WTC11 (cell line): ENCODE results near the gene NRXN3. TPM values are rescaled to one million over a fixed set of nuclear protein-coding genes. Genes with fewer than 3 reads are reported as not detected.

ENCODE experiments used
- ATAC-seq: fragments of 200-7000 bp; cut with Tn5 transposase; 2 replicates; pipeline ENCODE4 v1.10.0; 2021; ENCODE audit warnings: mild to moderate bottlenecking, moderate library complexity
- CTCF ChIA-PET: fragments of 300-600 bp; sonication (Branson Sonifier 250); formaldehyde crosslinking; loops from one replicate; lab custom pipeline; 2021; ENCODE audit warnings: antibody characterized with exemption; lab: Charles Lee
- POLR2A ChIA-PET: fragments of 350-600 bp; sonication (Branson Sonifier 250); formaldehyde crosslinking; loops from one replicate; lab custom pipeline; 2021; ENCODE audit warnings: antibody characterized with exemption; lab: Charles Lee
- DNase-seq: peaks from one replicate; pipeline ENCODE4 v3.0.0; 2021; ENCODE audit warnings: low spot score
- H3K27ac Mint-ChIP-seq: 2 replicates; pipeline ENCODE4 v1.8.0; 2021; ENCODE audit warnings: mixed read lengths
- H3K27me3 Mint-ChIP-seq: 2 replicates; pipeline ENCODE4 v1.8.0; 2021; ENCODE audit warnings: low read depth, mild to moderate bottlenecking, moderate library complexity, mixed read lengths
- H3K36me3 Mint-ChIP-seq: 2 replicates; pipeline ENCODE4 v1.8.0; 2021; ENCODE audit warnings: mixed read lengths
- H3K4me1 Mint-ChIP-seq: 2 replicates; pipeline ENCODE4 v1.8.0; 2022; ENCODE audit warnings: mixed read lengths
- H3K4me3 Mint-ChIP-seq: 2 replicates; pipeline ENCODE4 v1.8.0; 2021; ENCODE audit warnings: mild to moderate bottlenecking, moderate library complexity, mixed read lengths
- H3K9me3 Mint-ChIP-seq: 2 replicates; pipeline ENCODE4 v1.8.0; 2021; ENCODE audit warnings: mixed read lengths
- E2F5 ChIP-seq: sonication (generic); formaldehyde crosslinking; IDR thresholded peaks from 2 replicates; pipeline ENCODE4 v1.8.1; 2022; ENCODE audit warnings: mild to moderate bottlenecking, moderate library complexity, missing genetic modification reagents
- IRF2 ChIP-seq: sonication (generic); formaldehyde crosslinking; IDR thresholded peaks from 2 replicates; pipeline ENCODE4 v1.8.0; 2022; ENCODE audit warnings: low read depth, missing genetic modification reagents, borderline replicate concordance
- NFATC4 ChIP-seq: fragments of 250-450 bp; sonication (Bioruptor Pico); IDR thresholded peaks from 2 replicates; pipeline ENCODE4 v1.9.0; 2021; ENCODE audit warnings: mild to moderate bottlenecking
- NFE2L1 ChIP-seq: sonication (generic); formaldehyde crosslinking; IDR thresholded peaks from 2 replicates; pipeline ENCODE4 v1.8.1; 2023; ENCODE audit warnings: missing genetic modification reagents
- NR1H2 ChIP-seq: sonication (generic); formaldehyde crosslinking; IDR thresholded peaks from 2 replicates; pipeline ENCODE4 v1.9.0; 2021; ENCODE audit warnings: mild to moderate bottlenecking, moderate library complexity, missing genetic modification reagents
- RORB ChIP-seq: fragments of 250-450 bp; sonication (Bioruptor Pico); IDR thresholded peaks from 2 replicates; pipeline ENCODE4 v1.9.0; 2021; ENCODE audit warnings: mild to moderate bottlenecking
- SMAD3 ChIP-seq: sonication (generic); formaldehyde crosslinking; IDR thresholded peaks from 2 replicates; pipeline ENCODE4 v1.8.0; 2022; ENCODE audit warnings: missing genetic modification reagents, mild to moderate bottlenecking, borderline replicate concordance
- SMAD4 ChIP-seq: sonication (generic); formaldehyde crosslinking; IDR thresholded peaks from 2 replicates; pipeline ENCODE4 v1.8.0; 2022; ENCODE audit warnings: mild to moderate bottlenecking, missing genetic modification reagents
- SOX15 ChIP-seq: fragments of 250-450 bp; sonication (Bioruptor Pico); IDR thresholded peaks from 2 replicates; pipeline ENCODE4 v1.9.0; 2021; ENCODE audit warnings: mild to moderate bottlenecking
- SP1 ChIP-seq: sonication (generic); formaldehyde crosslinking; conservative IDR thresholded peaks from 2 replicates; pipeline ENCODE4 v1.8.1; 2022; ENCODE audit warnings: missing genetic modification reagents
- TEAD4 ChIP-seq: sonication (generic); formaldehyde crosslinking; IDR thresholded peaks from 2 replicates; pipeline ENCODE4 v1.8.0; 2022; ENCODE audit warnings: mild to moderate bottlenecking, missing genetic modification reagents
- ZNF121 ChIP-seq: sonication (generic); formaldehyde crosslinking; IDR thresholded peaks from 2 replicates; pipeline ENCODE4 v1.8.0; 2023; ENCODE audit warnings: missing genetic modification reagents
- ZNF263 ChIP-seq: sonication (generic); formaldehyde crosslinking; IDR thresholded peaks from 2 replicates; pipeline ENCODE4 v1.8.1; 2022; ENCODE audit warnings: low read depth, mild to moderate bottlenecking, moderate library complexity, missing genetic modification reagents
- total RNA-seq: library from RNA; stranded (reverse); gene quantifications from 3 replicates; pipeline ENCODE4 v1.2.3, GENCODE V29; 2021
- TF ChIP-seq, protein P1 (sequence below): fragments of 250-450 bp; sonication (Bioruptor Pico); IDR thresholded peaks from 2 replicates; pipeline ENCODE4 v1.8.0; 2021; ENCODE audit warnings: mild to moderate bottlenecking
- TF ChIP-seq, protein P2 (sequence below): fragments of 250-450 bp; sonication (Bioruptor Pico); IDR thresholded peaks from 2 replicates; pipeline ENCODE4 v2.1.2; 2022; ENCODE audit warnings: mild to moderate bottlenecking, moderate library complexity
- TF ChIP-seq, protein P3 (sequence below): sonication (generic); formaldehyde crosslinking; IDR thresholded peaks from 2 replicates; pipeline ENCODE4 v1.8.0; 2023; ENCODE audit warnings: mild to moderate bottlenecking, missing genetic modification reagents
- TF ChIP-seq, protein P4 (sequence below): fragments of 200-600 bp; IDR thresholded peaks from 2 replicates; pipeline ENCODE4 v1.8.0; 2022; ENCODE audit warnings: antibody characterized with exemption
- TF ChIP-seq, protein P5 (sequence below): sonication (generic); formaldehyde crosslinking; IDR thresholded peaks from 2 replicates; pipeline ENCODE4 v1.8.1; 2023; ENCODE audit warnings: mild to moderate bottlenecking, moderate library complexity, missing genetic modification reagents
- TF ChIP-seq, protein P6 (sequence below): sonication (generic); formaldehyde crosslinking; IDR thresholded peaks from 2 replicates; pipeline ENCODE4 v1.8.1; 2022; ENCODE audit warnings: low read depth, missing genetic modification reagents, borderline replicate concordance

The NRXN3 gene
- total RNA-seq, 1 experiment from 2014 or later: 3.0 TPM

DNA sequence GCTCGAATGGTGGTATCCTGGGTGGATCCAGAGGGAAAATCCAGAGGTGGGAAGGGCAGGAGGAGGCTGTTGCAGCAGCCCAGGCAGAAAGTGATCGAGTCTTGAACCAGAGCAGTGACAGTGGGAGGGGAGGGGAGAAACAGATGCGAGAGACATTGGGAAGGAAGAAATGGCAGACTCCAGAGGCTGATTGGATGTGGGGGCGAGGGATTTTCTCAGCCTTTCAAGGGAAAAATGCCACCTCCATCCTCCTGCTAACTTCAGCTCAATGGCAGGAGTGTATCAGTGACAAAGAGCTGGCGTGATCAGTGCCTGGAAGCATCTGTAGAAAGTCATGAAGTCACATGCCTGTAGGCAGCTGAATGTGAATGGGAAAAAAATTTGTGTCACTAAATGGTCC lies 38.6 kb upstream of the NRXN3 start:
- no peak overlapping the region for H3K27ac Mint-ChIP-seq
- ATAC-seq: no peak
- H3K4me1 Mint-ChIP-seq: peaks cover 11% of the 10 kb centered on the region
- ChIA-PET CTCF (no interaction called here), POLR2A (no interaction called here)
- H3K9me3 Mint-ChIP-seq: no peaks in the 10 kb centered on the region; the same call in 1 of the 2 replicates
- H3K27me3 Mint-ChIP-seq: no peaks in the 10 kb centered on the region
- DNase-seq: no peak
- TF ChIP-seq RORB (CRISPR knock-in tag) (no peak), SMAD3 (no peak), SOX15 (no peak), NFATC4 (no peak), SMAD4 (CRISPR knock-in tag) (no peak), TEAD4 (CRISPR knock-in tag) (no peak)
- TF ChIP-seq, protein P1, sequence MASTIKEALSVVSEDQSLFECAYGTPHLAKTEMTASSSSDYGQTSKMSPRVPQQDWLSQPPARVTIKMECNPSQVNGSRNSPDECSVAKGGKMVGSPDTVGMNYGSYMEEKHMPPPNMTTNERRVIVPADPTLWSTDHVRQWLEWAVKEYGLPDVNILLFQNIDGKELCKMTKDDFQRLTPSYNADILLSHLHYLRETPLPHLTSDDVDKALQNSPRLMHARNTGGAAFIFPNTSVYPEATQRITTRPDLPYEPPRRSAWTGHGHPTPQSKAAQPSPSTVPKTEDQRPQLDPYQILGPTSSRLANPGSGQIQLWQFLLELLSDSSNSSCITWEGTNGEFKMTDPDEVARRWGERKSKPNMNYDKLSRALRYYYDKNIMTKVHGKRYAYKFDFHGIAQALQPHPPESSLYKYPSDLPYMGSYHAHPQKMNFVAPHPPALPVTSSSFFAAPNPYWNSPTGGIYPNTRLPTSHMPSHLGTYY: no peak
- TF ChIP-seq, protein P2, sequence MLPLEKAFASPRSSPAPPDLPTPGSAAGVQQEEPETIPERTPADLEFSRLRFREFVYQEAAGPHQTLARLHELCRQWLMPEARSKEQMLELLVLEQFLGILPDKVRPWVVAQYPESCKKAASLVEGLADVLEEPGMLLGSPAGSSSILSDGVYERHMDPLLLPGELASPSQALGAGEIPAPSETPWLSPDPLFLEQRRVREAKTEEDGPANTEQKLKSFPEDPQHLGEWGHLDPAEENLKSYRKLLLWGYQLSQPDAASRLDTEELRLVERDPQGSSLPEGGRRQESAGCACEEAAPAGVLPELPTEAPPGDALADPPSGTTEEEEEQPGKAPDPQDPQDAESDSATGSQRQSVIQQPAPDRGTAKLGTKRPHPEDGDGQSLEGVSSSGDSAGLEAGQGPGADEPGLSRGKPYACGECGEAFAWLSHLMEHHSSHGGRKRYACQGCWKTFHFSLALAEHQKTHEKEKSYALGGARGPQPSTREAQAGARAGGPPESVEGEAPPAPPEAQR (CRISPR knock-in tag): no peak
- TF ChIP-seq, protein P3, sequence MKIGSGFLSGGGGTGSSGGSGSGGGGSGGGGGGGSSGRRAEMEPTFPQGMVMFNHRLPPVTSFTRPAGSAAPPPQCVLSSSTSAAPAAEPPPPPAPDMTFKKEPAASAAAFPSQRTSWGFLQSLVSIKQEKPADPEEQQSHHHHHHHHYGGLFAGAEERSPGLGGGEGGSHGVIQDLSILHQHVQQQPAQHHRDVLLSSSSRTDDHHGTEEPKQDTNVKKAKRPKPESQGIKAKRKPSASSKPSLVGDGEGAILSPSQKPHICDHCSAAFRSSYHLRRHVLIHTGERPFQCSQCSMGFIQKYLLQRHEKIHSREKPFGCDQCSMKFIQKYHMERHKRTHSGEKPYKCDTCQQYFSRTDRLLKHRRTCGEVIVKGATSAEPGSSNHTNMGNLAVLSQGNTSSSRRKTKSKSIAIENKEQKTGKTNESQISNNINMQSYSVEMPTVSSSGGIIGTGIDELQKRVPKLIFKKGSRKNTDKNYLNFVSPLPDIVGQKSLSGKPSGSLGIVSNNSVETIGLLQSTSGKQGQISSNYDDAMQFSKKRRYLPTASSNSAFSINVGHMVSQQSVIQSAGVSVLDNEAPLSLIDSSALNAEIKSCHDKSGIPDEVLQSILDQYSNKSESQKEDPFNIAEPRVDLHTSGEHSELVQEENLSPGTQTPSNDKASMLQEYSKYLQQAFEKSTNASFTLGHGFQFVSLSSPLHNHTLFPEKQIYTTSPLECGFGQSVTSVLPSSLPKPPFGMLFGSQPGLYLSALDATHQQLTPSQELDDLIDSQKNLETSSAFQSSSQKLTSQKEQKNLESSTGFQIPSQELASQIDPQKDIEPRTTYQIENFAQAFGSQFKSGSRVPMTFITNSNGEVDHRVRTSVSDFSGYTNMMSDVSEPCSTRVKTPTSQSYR (CRISPR knock-in tag): no peak
- TF ChIP-seq, all 79 proteins: peak for 0
- no peak overlapping the region for H3K4me3 Mint-ChIP-seq
- no peaks in the 10 kb centered on the region for H3K36me3 Mint-ChIP-seq

- no peaks in the 10 kb centered on the region for H3K27me3 Mint-ChIP-seq
- ChIA-PET POLR2A (no interaction called here), CTCF (no interaction called here)
- no peak for ATAC-seq
- no peak overlapping the region for H3K4me3 Mint-ChIP-seq
- H3K27ac Mint-ChIP-seq: no peak overlapping the region
- no peak for DNase-seq
- TF ChIP-seq, protein P4, sequence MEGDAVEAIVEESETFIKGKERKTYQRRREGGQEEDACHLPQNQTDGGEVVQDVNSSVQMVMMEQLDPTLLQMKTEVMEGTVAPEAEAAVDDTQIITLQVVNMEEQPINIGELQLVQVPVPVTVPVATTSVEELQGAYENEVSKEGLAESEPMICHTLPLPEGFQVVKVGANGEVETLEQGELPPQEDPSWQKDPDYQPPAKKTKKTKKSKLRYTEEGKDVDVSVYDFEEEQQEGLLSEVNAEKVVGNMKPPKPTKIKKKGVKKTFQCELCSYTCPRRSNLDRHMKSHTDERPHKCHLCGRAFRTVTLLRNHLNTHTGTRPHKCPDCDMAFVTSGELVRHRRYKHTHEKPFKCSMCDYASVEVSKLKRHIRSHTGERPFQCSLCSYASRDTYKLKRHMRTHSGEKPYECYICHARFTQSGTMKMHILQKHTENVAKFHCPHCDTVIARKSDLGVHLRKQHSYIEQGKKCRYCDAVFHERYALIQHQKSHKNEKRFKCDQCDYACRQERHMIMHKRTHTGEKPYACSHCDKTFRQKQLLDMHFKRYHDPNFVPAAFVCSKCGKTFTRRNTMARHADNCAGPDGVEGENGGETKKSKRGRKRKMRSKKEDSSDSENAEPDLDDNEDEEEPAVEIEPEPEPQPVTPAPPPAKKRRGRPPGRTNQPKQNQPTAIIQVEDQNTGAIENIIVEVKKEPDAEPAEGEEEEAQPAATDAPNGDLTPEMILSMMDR: no peak
- no peak for TF ChIP-seq NR1H2 (CRISPR knock-in tag)
- TF ChIP-seq E2F5 (CRISPR knock-in tag): no peak
- TF ChIP-seq, protein P5, sequence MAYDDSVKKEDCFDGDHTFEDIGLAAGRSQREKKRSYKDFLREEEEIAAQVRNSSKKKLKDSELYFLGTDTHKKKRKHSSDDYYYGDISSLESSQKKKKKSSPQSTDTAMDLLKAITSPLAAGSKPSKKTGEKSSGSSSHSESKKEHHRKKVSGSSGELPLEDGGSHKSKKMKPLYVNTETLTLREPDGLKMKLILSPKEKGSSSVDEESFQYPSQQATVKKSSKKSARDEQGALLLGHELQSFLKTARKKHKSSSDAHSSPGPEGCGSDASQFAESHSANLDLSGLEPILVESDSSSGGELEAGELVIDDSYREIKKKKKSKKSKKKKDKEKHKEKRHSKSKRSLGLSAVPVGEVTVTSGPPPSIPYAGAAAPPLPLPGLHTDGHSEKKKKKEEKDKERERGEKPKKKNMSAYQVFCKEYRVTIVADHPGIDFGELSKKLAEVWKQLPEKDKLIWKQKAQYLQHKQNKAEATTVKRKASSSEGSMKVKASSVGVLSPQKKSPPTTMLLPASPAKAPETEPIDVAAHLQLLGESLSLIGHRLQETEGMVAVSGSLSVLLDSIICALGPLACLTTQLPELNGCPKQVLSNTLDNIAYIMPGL (CRISPR knock-in tag): no peak
- TF ChIP-seq SP1 (CRISPR knock-in tag): no peak
- TF ChIP-seq IRF2 (CRISPR knock-in tag): no peak
- no peak for TF ChIP-seq ZNF121 (CRISPR knock-in tag)
- TF ChIP-seq ZNF263 (CRISPR knock-in tag): no peak
- no peak for TF ChIP-seq NFE2L1
- TF ChIP-seq, protein P6, sequence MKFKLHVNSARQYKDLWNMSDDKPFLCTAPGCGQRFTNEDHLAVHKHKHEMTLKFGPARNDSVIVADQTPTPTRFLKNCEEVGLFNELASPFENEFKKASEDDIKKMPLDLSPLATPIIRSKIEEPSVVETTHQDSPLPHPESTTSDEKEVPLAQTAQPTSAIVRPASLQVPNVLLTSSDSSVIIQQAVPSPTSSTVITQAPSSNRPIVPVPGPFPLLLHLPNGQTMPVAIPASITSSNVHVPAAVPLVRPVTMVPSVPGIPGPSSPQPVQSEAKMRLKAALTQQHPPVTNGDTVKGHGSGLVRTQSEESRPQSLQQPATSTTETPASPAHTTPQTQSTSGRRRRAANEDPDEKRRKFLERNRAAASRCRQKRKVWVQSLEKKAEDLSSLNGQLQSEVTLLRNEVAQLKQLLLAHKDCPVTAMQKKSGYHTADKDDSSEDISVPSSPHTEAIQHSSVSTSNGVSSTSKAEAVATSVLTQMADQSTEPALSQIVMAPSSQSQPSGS (CRISPR knock-in tag): no peak
- TF ChIP-seq, all 79 proteins: peak for 0
- no peaks in the 10 kb centered on the region for H3K36me3 Mint-ChIP-seq
- no peaks in the 10 kb centered on the region; the same call in 1 of the 2 replicates for H3K4me1 Mint-ChIP-seq
- H3K9me3 Mint-ChIP-seq: peaks cover 8% of the 10 kb centered on the region; the same call in 1 of the 2 replicates
Measured at GRCh38 chr14:78135450-78135891, 34.7 kb upstream of the NRXN3 start.
